ENCODE data around the gene NPTN.
"Not testable (repeated sequence)": the region's sequence is repeated elsewhere in the genome, so short reads cannot be mapped to it uniquely, and the experiment has no call there.

The NPTN gene

GRCh38 chr15:73600413-73601335 is 32.5 kb downstream of the NPTN start:
- DNase-seq (ENCODE audit: low spot score) = no peak

GRCh38 chr15:73599934-73600333 is 33.3 kb downstream of the NPTN start:
- no peak for DNase-seq (ENCODE audit: low spot score)

DNA sequence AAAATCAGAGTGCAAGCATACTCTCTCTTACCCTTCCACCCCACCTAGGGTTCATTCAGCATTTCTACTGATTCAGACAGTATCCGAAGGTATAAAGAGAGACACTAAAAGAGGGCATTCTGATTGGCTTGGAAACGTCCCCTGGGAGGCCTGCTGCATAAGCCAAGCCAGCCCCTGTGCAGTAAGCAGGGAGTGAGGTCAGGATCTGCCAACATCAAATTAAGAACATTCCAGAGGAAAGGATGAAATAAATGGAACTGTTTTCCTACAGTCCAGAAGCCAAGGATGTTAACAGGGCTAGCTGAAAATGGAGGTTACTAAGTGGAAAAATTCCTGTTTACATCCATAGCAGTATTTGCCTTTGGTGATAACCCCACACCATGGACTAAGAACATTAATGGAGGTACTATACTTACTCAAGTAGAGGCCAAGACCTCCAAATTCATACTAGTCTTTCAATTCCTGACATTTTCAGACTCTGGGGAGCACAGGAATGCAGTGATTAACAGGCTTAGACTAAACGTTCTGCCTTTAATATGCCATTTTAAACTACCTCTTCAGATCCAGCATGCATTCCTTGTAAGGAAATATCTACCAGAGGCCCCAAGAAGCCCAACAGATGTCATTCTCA is 34.5 kb downstream of the NPTN start:
- DNase-seq (ENCODE audit: low spot score) = no peak

DNA sequence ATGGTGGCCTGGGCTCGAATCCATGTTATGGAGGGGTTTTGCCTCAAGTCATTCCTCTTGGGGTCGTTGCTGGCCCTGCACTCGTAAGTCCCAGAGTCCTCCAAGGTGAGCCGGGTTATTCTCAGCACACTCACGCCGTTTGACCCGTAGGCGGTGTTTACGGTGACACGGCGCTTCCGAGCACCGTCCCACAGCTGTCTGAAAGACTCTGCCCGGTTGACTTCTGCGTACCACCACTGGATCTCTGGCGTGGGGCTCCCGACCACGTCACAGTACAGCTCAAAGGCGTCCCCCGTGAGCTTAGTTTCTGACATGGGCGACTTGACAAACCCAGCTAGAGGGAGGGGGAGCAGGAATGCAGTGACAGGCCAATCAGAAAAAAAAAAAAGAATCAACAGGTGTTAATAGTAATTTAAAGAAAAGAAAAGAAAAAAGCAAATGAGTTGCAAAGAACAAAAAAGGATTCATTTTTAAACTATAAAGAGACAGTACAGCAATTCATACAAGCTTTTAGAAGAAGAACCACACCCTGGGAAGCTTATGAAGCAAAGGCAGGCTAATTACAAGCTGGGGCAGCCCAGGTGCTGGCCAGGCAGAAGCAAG is 36.1 kb downstream of the NPTN start:
- DNase-seq (ENCODE audit: low spot score) = no peak

- no peak for DNase-seq (ENCODE audit: low spot score)
Observed at GRCh38 chr15:73596174-73596573, 37.0 kb downstream of the NPTN start.

- DNase-seq (ENCODE audit: low spot score) = no peak
Observed at GRCh38 chr15:73594109-73594508, 39.1 kb downstream of the NPTN start.

DNA sequence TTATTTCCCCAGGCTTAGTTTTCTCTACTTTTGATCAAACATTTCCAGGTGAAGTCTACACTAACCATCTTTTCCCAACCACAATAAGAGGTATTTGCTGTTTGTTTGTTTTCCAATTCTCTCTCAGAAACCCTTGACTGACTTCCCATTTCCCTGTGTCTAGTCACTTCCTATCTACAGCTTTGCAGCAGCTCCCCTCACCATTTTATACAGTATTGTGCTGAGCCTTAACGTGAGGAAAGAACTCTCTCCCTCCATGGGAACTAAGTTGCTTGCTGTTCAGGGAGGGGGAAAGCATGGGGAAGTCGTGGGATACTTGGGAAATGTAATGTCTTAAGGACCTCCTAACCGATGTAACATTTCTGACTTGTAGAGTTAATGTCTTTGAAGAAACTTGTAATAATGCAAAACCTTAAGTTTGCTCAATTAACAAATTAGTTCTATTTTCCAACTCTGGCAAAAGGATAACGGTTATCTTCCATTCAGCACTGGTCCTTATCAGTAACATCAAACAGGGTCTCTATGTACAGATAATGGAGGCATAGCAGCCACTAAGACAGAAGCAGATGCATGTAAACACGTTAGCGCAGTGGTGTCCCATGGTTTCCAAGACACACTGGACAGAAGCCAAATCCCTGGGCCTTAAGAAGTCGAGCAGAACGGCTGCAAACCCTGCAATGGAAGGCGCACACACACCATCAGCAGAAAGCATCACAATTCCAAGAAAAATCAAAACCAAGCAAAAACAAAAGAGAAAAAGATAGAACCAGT is 39.7 kb downstream of the NPTN start:
- DNase-seq (ENCODE audit: low spot score) = no peak

GRCh38 chr15:73590263-73590662 is 42.9 kb downstream of the NPTN start:
- no peak for DNase-seq (ENCODE audit: low spot score)

DNA sequence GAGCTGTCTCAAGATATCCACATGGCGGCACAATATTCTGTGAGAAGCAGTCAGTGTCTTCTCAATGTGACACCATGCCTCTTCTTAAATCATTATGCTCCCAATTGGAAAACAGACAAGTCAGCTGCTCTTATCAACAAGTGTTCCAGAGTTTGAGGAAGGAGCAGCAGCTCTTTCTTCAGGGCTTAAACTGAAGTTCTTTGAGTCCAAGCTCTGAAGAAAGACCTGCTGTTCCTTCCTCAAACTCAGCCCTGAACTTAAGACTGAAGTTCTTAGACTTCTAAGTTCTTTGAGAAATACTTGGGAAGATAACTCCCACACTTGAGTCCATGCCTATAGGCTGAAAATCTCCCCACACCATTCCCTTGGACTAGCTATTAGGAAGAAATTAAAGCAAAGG is 43.4 kb downstream of the NPTN start:
- no peak for DNase-seq (ENCODE audit: low spot score)

DNA sequence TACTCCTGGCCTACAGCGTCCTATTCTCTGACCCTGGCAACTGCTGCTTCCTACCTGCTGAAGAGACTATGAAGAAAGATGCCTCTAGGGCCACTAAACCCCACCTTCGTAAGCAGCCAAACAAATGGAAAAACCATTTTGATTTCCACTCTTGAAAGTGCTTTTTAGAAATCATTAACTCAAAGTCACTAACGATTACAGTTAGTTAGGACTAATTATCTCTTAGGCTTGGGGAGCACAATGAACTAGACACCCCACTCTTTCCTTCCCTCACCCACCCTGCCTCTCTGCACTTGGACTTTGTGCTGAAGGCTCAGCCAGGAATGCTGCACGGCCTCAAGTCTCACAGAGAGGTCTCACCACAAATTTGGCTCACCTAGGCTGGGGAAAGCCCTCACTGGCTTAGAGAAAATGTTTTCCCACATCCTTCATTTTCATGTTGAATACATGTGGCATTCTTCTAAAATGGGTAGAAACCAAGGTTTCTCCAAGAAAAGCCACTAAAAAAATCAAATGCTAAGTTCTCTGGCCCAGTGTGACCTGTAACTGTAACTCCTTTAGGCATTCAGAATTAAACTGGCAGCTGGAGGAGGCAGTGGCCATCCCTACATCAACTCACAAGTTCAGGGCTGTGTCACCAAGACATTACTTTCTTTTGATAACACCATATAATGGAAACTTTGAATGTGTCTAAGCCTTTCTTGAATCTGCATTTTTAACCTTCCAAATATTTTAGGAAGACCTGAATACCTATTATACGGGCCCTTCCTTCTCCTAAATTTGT is 47.1 kb downstream of the NPTN start:
- DNase-seq (ENCODE audit: low spot score) = no peak

- DNase-seq (ENCODE audit: low spot score) = no peak
Observed at GRCh38 chr15:73584699-73585420, 48.3 kb downstream of the NPTN start.

DNA sequence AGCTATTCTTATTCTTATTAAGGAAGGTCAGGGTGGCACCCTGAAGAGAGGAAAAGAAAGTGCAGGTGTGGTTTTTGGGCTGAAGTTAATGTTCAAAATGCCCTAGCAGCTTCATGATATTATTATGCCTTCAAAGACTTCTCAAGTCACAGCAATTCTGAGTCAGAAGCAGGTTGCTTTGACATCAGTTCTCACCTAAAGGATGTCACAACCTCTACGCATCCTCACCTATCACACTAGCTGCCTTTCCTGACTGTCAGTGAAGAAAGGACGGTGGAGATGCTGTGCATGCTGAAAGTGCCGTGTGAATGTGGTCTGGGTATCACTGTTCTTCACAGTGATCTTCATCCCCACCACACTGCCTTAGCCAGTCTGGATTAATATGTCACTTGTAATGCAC is 49.6 kb downstream of the NPTN start:
- no peak for DNase-seq (ENCODE audit: low spot score)

- DNase-seq (ENCODE audit: low spot score) = no peak
Observed at GRCh38 chr15:73582851-73583379, 50.3 kb downstream of the NPTN start.

GRCh38 chr15:73578026-73578425 is 55.2 kb downstream of the NPTN start:
- no peak for DNase-seq (ENCODE audit: low spot score)

DNA sequence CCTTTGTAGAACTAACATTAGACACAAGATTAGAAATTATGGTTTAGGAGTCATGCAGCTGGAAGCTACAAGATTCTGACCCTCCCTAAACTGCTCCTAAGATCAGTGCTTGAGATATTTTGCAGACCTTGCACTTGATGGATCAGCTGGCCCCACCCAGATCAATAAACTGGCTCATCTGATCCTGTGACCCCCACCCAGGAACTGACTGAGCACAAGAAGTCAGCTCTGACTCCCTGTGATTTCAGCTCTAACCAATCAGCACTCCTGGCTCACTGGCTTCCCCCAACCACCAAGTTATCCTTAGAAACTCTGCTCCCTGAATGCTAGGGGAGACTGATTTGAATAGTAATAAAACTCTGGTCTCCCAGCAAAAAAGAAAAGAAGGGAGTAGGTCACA is 55.6 kb downstream of the NPTN start:
- not testable (repeated sequence) for DNase-seq (ENCODE audit: low spot score)

- DNase-seq (ENCODE audit: low spot score) = no peak
Observed at GRCh38 chr15:73575636-73576247, 57.4 kb downstream of the NPTN start.

- DNase-seq (ENCODE audit: low spot score) = no peak
Observed at GRCh38 chr15:73573572-73573971, 59.6 kb downstream of the NPTN start.

- no peak for DNase-seq (ENCODE audit: low spot score)
Observed at GRCh38 chr15:73573037-73573436, 60.2 kb downstream of the NPTN start.

DNA sequence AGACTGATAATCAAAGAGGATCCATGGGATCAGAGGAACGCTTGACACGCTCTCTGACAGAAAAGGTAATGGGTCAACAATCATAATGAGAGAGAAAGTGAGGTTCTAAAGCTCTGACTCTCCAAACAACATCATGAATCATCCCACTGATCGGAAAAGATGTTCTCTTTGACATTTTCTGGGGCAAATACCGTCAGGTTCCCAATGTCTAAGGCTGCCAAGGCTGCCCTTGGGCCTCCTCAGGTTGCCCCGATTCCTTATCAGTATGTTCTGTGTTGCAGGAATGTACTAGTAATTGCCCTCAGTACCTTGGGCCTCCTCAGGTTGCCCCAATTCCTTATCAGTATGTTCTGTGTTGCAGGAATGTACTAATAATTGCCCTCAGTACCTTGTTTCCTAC is 60.9 kb downstream of the NPTN start:
- no peak for DNase-seq (ENCODE audit: low spot score)

GRCh38 chr15:73571346-73571745 is 61.8 kb downstream of the NPTN start:
- DNase-seq (ENCODE audit: low spot score) = no peak
